IMR-90 (cell line): ENCODE measurements around the gene MBOAT2. TPM values are rescaled to one million over a fixed set of nuclear protein-coding genes. Genes with fewer than 3 reads are reported as not detected.

ENCODE experiments used
- ATAC-seq: fragments of 200-7000 bp; cut with Tn5 transposase; 2 replicates; pipeline ENCODE4 v1.9.1; 2020; ENCODE audit warnings: low read depth, mild to moderate bottlenecking, moderate library complexity
- BruUV-seq: library from RNA; stranded (reverse); fragments of 400-500 nt; replicated peaks from 2 replicates; lab custom pipeline; 2021; lab: Mats Ljungman, UMichigan
- CTCF ChIA-PET: fragments of 300-600 bp; formaldehyde crosslinking; extraction: SDS; loops from one replicate; lab custom pipeline; 2021; ENCODE audit warnings: antibody characterized with exemption; lab: Yijun Ruan, JAX
- POLR2A ChIA-PET: fragments of 300-600 bp; sonication (Branson Sonifier 250); formaldehyde crosslinking; loops from one replicate; lab custom pipeline; 2022; ENCODE audit warnings: antibody characterized with exemption; ENCODE audit not compliant: unreplicated experiment; lab: Charles Lee
- DNase-seq: peaks from one replicate; pipeline ENCODE4 v3.0.0; 2013
- H2AFZ ChIP-seq: replicated peaks from 2 replicates; pipeline ENCODE3; 2013; ENCODE audit warnings: low read length, mild to moderate bottlenecking; ENCODE audit not compliant: poor library complexity
- H2AK5ac ChIP-seq: 2 replicates; pipeline ENCODE4 v1.6.1; 2013; ENCODE audit warnings: low read depth, low read length, inconsistent platforms
- H2AK9ac ChIP-seq: replicated peaks from 2 replicates; pipeline ENCODE3; 2013; ENCODE audit warnings: mild to moderate bottlenecking, low read depth, low read length, moderate library complexity; ENCODE audit not compliant: poor library complexity
- H2BK120ac ChIP-seq: 2 replicates; pipeline ENCODE4 v1.6.1; 2013; ENCODE audit warnings: low read depth, low read length, inconsistent platforms
- H2BK15ac ChIP-seq: 3 replicates; pipeline ENCODE4 v1.6.1; 2013; ENCODE audit warnings: low read depth, low read length, inconsistent platforms
- H2BK20ac ChIP-seq: 2 replicates; pipeline ENCODE4 v1.6.1; 2013; ENCODE audit warnings: low read depth, mild to moderate bottlenecking, inconsistent platforms, low read length, moderate library complexity
- H2BK5ac ChIP-seq: 2 replicates; pipeline ENCODE4 v1.6.1; 2013; ENCODE audit warnings: mild to moderate bottlenecking, low read depth, low read length, inconsistent platforms; ENCODE audit not compliant: poor library complexity, severe bottlenecking
- H3K14ac ChIP-seq: replicated peaks from 2 replicates; pipeline ENCODE4 v1.6.1; 2013; ENCODE audit warnings: low read depth, low read length, inconsistent platforms
- H3K18ac ChIP-seq: 2 replicates; pipeline ENCODE4 v1.6.1; 2013; ENCODE audit warnings: low read depth, low read length, control low read depth
- H3K23ac ChIP-seq: 2 replicates; pipeline ENCODE4 v1.6.1; 2013; ENCODE audit warnings: low read depth, low read length, inconsistent platforms
- H3K27ac ChIP-seq: 2 replicates; pipeline ENCODE4 v1.5.1; 2013; ENCODE audit warnings: mild to moderate bottlenecking, control low read depth, low read length; ENCODE audit not compliant: insufficient read depth
- H3K27me3 ChIP-seq: 2 replicates; pipeline ENCODE4 v1.6.1; 2013; ENCODE audit warnings: low read length; ENCODE audit not compliant: control insufficient read depth, insufficient read depth
- H3K36me3 ChIP-seq: 2 replicates; pipeline ENCODE4 v1.6.1; 2013; ENCODE audit warnings: low read length, mixed read lengths; ENCODE audit not compliant: control insufficient read depth, insufficient read depth
- H3K4ac ChIP-seq: 2 replicates; pipeline ENCODE4 v1.6.1; 2013; ENCODE audit warnings: low read depth, low read length, inconsistent platforms
- H3K4me1 ChIP-seq: 2 replicates; pipeline ENCODE4 v1.6.1; 2013; ENCODE audit warnings: low read length, mixed read lengths; ENCODE audit not compliant: control insufficient read depth, insufficient read depth
- H3K4me2 ChIP-seq: 2 replicates; pipeline ENCODE4 v1.6.1; 2013; ENCODE audit warnings: low read depth, mild to moderate bottlenecking, control low read depth, low read length, moderate library complexity
- H3K4me3 ChIP-seq: 2 replicates; pipeline ENCODE4 v1.5.1; 2013; ENCODE audit warnings: low read depth, mild to moderate bottlenecking, control low read depth, low read length, moderate library complexity; ENCODE audit not compliant: insufficient read depth
- H3K56ac ChIP-seq: 2 replicates; pipeline ENCODE4 v1.6.1; 2013; ENCODE audit warnings: low read length, inconsistent platforms; ENCODE audit not compliant: insufficient read depth; ENCODE audit errors: extremely low read depth
- H3K79me1 ChIP-seq, 2 experiments: 2 replicates each; pipeline ENCODE4 v1.6.1; 2013; ENCODE audit warnings: low read length in 2 of 2, inconsistent platforms in 1 of 2, low read depth in 1 of 2
- H3K9ac ChIP-seq: 2 replicates; pipeline ENCODE4 v1.6.1; 2013; ENCODE audit warnings: low read depth, low read length, control low read depth
- H3K9me1 ChIP-seq: 2 replicates; pipeline ENCODE4 v1.6.1; 2013; ENCODE audit warnings: low read length, inconsistent platforms; ENCODE audit not compliant: insufficient read depth
- H3K9me3 ChIP-seq: 2 replicates; pipeline ENCODE4 v1.6.1; 2013; ENCODE audit warnings: low read length; ENCODE audit not compliant: control insufficient read depth, insufficient read depth
- H4K20me1 ChIP-seq: 2 replicates; pipeline ENCODE4 v1.6.1; 2013; ENCODE audit warnings: low read length, inconsistent platforms; ENCODE audit not compliant: insufficient read depth
- H4K5ac ChIP-seq: 2 replicates; pipeline ENCODE4 v1.6.1; 2013; ENCODE audit warnings: mild to moderate bottlenecking, low read depth, low read length, control low read depth
- H4K8ac ChIP-seq, 2 experiments: 2 replicates each; pipeline ENCODE4 v1.6.1; 2013; ENCODE audit warnings: low read depth in 2 of 2, low read length in 2 of 2, control low read depth in 1 of 2, inconsistent platforms in 1 of 2
- H4K91ac ChIP-seq: 2 replicates; pipeline ENCODE4 v1.6.1; 2013; ENCODE audit warnings: low read depth, low read length, inconsistent platforms; ENCODE audit not compliant: insufficient read depth
- BHLHE40 ChIP-seq: fragments of 150-350 bp; IDR thresholded peaks from 2 replicates; pipeline ENCODE4 v1.6.1; 2016; ENCODE audit warnings: mild to moderate bottlenecking, low read depth, low read length
- CEBPB ChIP-seq: IDR thresholded peaks from 2 replicates; pipeline ENCODE4 v1.6.1; 2012; ENCODE audit warnings: low read depth, low read length, improper control_type of control experiment
- CHD1 ChIP-seq: IDR thresholded peaks from 2 replicates; pipeline ENCODE4 v1.6.1; 2012; ENCODE audit warnings: low read depth, low read length, improper control_type of control experiment
- CTCF ChIP-seq: conservative IDR thresholded peaks from 2 replicates; pipeline ENCODE4 v1.5.1; 2012; ENCODE audit warnings: mild to moderate bottlenecking, low read depth, low read length, improper control_type of control experiment
- FOS ChIP-seq: fragments of 150-350 bp; IDR thresholded peaks from 2 replicates; pipeline ENCODE4 v1.6.1; 2016; ENCODE audit warnings: low read depth, low read length
- MAFK ChIP-seq: IDR thresholded peaks from 2 replicates; pipeline ENCODE4 v1.6.1; 2012; ENCODE audit warnings: low read depth, low read length, improper control_type of control experiment
- MAZ ChIP-seq: IDR thresholded peaks from 2 replicates; pipeline ENCODE4 v1.6.1; 2012; ENCODE audit warnings: low read depth, mild to moderate bottlenecking, low read length, improper control_type of control experiment, moderate library complexity, borderline replicate concordance
- MXI1 ChIP-seq: IDR thresholded peaks from 2 replicates; pipeline ENCODE4 v1.6.1; 2012; ENCODE audit warnings: low read depth, mild to moderate bottlenecking, low read length, moderate library complexity, borderline replicate concordance
- NFE2L2 ChIP-seq: fragments of 150-350 bp; IDR thresholded peaks from 2 replicates; pipeline ENCODE4 v1.6.1; 2016; ENCODE audit warnings: low read depth, mild to moderate bottlenecking, low read length
- POLR2A ChIP-seq: IDR thresholded peaks from 2 replicates; pipeline ENCODE4 v1.6.1; 2012; ENCODE audit warnings: mild to moderate bottlenecking, low read depth, low read length
- RAD21 ChIP-seq: IDR thresholded peaks from 2 replicates; pipeline ENCODE4 v1.6.1; 2012; ENCODE audit warnings: low read length, improper control_type of control experiment
- RCOR1 ChIP-seq: IDR thresholded peaks from 2 replicates; pipeline ENCODE4 v1.6.1; 2012; ENCODE audit warnings: mild to moderate bottlenecking, low read length, improper control_type of control experiment; ENCODE audit not compliant: insufficient replicate concordance
- RFX5 ChIP-seq: IDR thresholded peaks from 2 replicates; pipeline ENCODE4 v1.8.0; 2012; ENCODE audit warnings: low read depth, mild to moderate bottlenecking, low read length, moderate library complexity
- SMC3 ChIP-seq: fragments of 150-350 bp; IDR thresholded peaks from 2 replicates; pipeline ENCODE4 v1.6.1; 2016; ENCODE audit warnings: low read depth, mild to moderate bottlenecking, antibody characterized with exemption, low read length, moderate library complexity
- WGBS, 2 experiments: methylation state at CpG; one replicate each; pipeline versions ENCODE4 v1.1.5 to v1.1.7; 2013; ENCODE audit warnings: missing lambda C conversion rate in 2 of 2; ENCODE audit not compliant: insufficient read length in 1 of 2; ENCODE audit errors: extremely low coverage in 2 of 2; 5-methylcytosine and 5-hydroxymethylcytosine counted together
- dilution Hi-C: fragments of 300-500 bp; cut with HindIII; formaldehyde crosslinking; loops from one replicate; pipeline ENCODE4 v1.14.3; 2018; ENCODE audit warnings: low sequenced_read_pairs; ENCODE audit not compliant: unreplicated experiment
- in situ Hi-C: fragments of 300-500 bp; cut with MboI; formaldehyde crosslinking; loops from 3 replicates; pipeline ENCODE4 v1.14.3; 2019; ENCODE audit warnings: low sequenced_read_pairs, inconsistent platforms, mixed read lengths
- intact Hi-C: fragments of 100-400 bp; cut with micrococcal nuclease; formaldehyde crosslinking; loops from 2 replicates; pipeline ENCODE4 v1.10.0; 2022
- polyA plus RNA-seq, 3 experiments: library from polyadenylated mRNA; depleted of rRNA; stranded (reverse); fragments of >200 nt; gene quantifications; 2 replicates each; pipeline ENCODE4 v1.2.3, GENCODE V29; 2012; ENCODE audit warnings: low replicate concordance in 1 of 3
- total RNA-seq: library from RNA; depleted of rRNA; stranded (reverse); fragments of >200 nt; gene quantifications from 2 replicates; pipeline ENCODE4 v1.2.3, GENCODE V29; 2012
- TF ChIP-seq, protein P1 (sequence below): fragments of 150-350 bp; IDR thresholded peaks from 2 replicates; pipeline ENCODE4 v1.6.1; 2016; ENCODE audit warnings: low read depth, mild to moderate bottlenecking, low read length, moderate library complexity, borderline replicate concordance
- TF ChIP-seq, protein P2 (sequence below): fragments of 150-350 bp; IDR thresholded peaks from 2 replicates; pipeline ENCODE4 v1.6.1; 2017; ENCODE audit warnings: mild to moderate bottlenecking, antibody characterized with exemption, low read length, low read depth

MBOAT2 gene
- total and polyA plus RNA-seq, 2 of the 4 experiments (the other 2 are of a cell fraction): 33.9 to 102 TPM

DNA sequence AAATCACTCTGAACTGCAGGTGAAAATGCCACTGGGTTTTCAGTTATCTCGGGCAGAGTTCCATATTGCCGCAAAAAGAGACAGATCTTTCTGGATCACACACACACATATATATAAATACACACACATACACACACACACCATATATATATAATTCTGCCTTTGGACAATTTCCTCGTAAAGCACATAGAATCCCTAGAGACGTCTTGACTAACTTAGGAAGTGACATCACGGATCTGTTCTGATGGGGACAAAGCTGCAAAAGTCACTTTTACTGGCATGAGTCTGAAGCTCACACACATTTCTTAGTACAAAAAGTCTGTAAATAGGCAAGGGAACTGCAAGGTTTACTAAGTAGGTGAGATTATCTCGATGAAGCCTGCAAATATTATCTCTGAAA lies 28.6 kb upstream of the MBOAT2 start:
- Histone ChIP-seq H3K4ac (no peak overlapping the region), H3K4me1 (peaks cover 10% of the 10 kb centered on the region), H2AK5ac (no peak overlapping the region), H4K91ac (no peak overlapping the region), H3K56ac (no peak overlapping the region), H3K18ac (no peak overlapping the region), H3K27me3 (no peaks in the 10 kb centered on the region), H3K14ac (no peak overlapping the region), H3K23ac (no peak overlapping the region), H3K79me1 (no peaks in the 10 kb centered on the region), H4K20me1 (no peaks in the 10 kb centered on the region), H2BK15ac (peak overlapping the region; percentile 26; the same call in 1 of the 3 replicates), H2BK120ac (no peak overlapping the region), H4K5ac (no peak overlapping the region), H4K8ac (no peak overlapping the region), H2AFZ (no peak overlapping the region), H3K9me3 (no peaks in the 10 kb centered on the region), H2BK5ac (no peak overlapping the region), H3K36me3 (no peaks in the 10 kb centered on the region), H3K4me3 (no peak overlapping the region), H2AK9ac (no peak overlapping the region), H2BK20ac (no peak overlapping the region; the same call in 1 of the 2 replicates), H3K9me1 (no peaks in the 10 kb centered on the region; the same call in 1 of the 2 replicates), H3K4me2 (no peak overlapping the region), H3K9ac (no peak overlapping the region), H3K27ac (no peak overlapping the region)
- TF ChIP-seq RCOR1: no peak
- no peak for TF ChIP-seq FOS
- TF ChIP-seq CTCF: no peak
- TF ChIP-seq, protein P1, sequence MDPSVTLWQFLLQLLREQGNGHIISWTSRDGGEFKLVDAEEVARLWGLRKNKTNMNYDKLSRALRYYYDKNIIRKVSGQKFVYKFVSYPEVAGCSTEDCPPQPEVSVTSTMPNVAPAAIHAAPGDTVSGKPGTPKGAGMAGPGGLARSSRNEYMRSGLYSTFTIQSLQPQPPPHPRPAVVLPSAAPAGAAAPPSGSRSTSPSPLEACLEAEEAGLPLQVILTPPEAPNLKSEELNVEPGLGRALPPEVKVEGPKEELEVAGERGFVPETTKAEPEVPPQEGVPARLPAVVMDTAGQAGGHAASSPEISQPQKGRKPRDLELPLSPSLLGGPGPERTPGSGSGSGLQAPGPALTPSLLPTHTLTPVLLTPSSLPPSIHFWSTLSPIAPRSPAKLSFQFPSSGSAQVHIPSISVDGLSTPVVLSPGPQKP: no peak
- TF ChIP-seq MAZ: no peak
- TF ChIP-seq MAFK: no peak
- TF ChIP-seq CHD1: no peak
- no peak for TF ChIP-seq SMC3
- TF ChIP-seq BHLHE40: no peak
- no peak for TF ChIP-seq CEBPB
- TF ChIP-seq MXI1: no peak
- TF ChIP-seq NFE2L2: no peak
- no peak for TF ChIP-seq RAD21
- no peak for TF ChIP-seq RFX5
- no peak for TF ChIP-seq POLR2A
- TF ChIP-seq, protein P2, sequence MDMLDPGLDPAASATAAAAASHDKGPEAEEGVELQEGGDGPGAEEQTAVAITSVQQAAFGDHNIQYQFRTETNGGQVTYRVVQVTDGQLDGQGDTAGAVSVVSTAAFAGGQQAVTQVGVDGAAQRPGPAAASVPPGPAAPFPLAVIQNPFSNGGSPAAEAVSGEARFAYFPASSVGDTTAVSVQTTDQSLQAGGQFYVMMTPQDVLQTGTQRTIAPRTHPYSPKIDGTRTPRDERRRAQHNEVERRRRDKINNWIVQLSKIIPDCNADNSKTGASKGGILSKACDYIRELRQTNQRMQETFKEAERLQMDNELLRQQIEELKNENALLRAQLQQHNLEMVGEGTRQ: no peak
- POLR2A ChIA-PET: no interaction called here
- in situ Hi-C loops: no loop called here
- no peak for ATAC-seq
- dilution Hi-C loops: no loop called here
- WGBS, 2 experiments: 60% methylated on average over 1 of the region's 6 CpGs; no CpG with 5 or more reads in 1 of the 2 experiments
- DNase-seq: no peak
- intact Hi-C loops: no loop called here
- BruUV-seq: no TSS peak
- CTCF ChIA-PET: interaction anchor here (0.7 kb wide), 1 partner anchor 1249 kb away, joined by 3 read pairs; no protein-coding TSS in a partner anchor
